Mesenteric fat pad (tissue), 1 donor: ENCODE measurements around the gene SRGAP1. TPM values are rescaled to one million over a fixed set of nuclear protein-coding genes. Genes with fewer than 3 reads are reported as not detected.

Experiments
- DNase-seq: peaks from one replicate; pipeline ENCODE4 v3.0.0-alpha.2; 2020; ENCODE audit warnings: low spot score
- total RNA-seq: library from RNA; stranded (reverse); fragmentation: NEBNext Ultra II Directional; extraction: Animal tissue kit (Norgen Biotek cat#: 25700); gene quantifications from one replicate; pipeline ENCODE4 v1.2.1, GENCODE V29; 2021
- donor health status: DM: yes; HTN: yes; CAD: no.

Gene SRGAP1
- total RNA-seq, 1 donor from 2014 or later, result 20.5 TPM

DNA sequence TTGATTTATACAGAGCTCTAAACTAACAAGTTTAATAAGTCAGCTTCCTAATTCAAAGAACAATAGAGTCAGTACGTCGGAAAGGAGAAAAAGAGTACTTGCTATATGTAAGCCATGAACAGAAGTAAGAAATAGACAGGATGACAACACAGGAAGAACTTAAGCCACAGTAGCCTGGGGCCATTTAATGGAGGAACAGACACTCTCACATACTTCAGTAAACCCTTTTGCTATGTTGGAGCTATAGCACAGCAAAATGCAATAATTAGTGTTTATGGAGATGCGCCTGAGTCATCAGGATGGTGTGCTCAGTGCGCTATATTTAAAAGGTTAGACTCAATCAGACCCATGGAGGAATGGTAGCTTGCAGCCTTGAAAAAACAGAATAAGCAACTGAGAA, 61.0 kb downstream of the SRGAP1 start:
- DNase-seq, result no peak

DNA sequence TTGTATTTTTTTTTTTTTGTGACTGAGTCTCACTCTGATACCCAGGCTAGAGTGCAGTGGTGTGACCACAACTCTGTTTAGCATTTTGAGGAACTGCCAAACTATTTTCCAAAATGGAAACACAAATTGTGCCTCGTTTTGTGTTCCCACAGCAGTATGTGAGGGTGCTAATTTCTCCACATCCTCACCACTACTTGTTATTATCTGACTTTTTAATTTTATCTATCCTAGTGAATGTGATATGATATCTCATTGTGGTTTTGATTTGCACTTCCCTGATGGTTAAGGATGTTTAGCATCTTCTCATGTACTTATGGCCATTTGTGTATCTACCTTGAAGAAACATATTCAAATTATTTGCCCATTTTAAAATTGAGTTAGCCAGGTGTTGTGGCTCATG, 62.4 kb downstream of the SRGAP1 start:
- DNase-seq, result no peak

GRCh38 chr12:63907561-63907960, 63.1 kb downstream of the SRGAP1 start:
- no peak for DNase-seq

- DNase-seq, result no peak
These were observed 65.2 kb downstream of the SRGAP1 start for GRCh38 chr12:63909746-63910145.

- no peak for DNase-seq
These were observed 66.8 kb downstream of the SRGAP1 start for GRCh38 chr12:63911341-63911740.

DNA sequence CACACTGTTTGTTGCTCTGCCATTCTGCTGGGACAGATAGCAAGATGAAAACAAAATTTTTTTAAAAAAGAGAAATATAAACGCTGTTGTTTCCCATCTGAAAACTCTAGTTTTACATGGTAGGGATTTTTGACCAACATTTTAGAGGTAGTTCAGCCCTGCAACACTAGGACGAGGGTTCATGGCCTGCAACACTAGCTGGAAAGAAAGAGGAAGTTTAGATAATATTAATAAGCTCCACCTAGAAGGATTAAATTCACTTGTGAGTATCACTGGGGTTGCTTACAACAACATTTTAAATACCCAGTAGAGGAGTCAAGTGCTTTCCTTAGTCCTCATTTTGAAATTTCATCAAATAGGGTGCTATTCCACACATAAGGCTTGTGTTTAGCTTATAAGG, 68.2 kb downstream of the SRGAP1 start:
- DNase-seq, result no peak

GRCh38 chr12:63913929-63914328, 69.4 kb downstream of the SRGAP1 start:
- no peak for DNase-seq

GRCh38 chr12:63915105-63915800, 70.8 kb downstream of the SRGAP1 start:
- DNase-seq, result no peak

DNA sequence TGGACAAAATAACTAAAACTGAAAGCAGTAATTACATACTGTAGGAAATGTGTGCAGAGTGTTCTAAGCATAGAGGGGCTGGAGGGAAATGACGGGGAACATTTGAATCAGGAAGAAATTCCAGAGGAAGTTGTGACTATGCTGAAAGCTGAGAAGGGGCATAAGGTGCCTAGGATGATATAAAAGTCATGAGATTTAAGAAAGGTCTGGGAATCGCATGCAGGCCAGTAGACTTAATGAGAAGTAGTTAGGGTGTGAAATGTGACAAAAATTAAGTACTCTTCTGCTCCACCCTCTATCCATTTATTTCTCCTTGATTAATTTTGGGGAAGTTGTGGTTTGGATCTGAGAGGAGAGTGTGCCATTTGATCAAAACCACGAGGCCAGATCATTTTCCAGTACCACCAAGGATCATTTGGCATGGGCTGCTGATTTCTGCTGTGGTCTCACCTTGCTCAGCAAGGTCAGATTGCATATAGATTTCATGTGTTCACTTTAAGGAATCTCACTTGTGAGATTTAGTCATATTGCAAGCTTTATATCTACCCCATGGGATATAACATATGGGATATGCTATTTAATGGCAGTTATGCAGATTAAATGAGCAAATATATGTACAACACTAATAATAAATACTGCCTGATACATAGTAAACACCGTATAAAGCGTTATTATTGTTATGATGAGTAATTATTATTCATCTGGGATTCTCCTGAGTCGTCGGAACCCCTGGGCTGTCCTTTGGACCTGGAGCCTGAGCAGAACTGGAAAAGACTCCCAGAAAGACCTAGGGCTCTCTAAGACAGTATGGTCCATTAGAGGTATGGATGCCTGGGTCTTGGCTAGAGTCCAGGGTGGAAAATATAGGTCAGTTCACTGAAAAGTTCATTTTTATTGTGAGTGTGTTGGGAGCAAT, 72.3 kb downstream of the SRGAP1 start:
- DNase-seq, result no peak

GRCh38 chr12:63917477-63917862, 73.0 kb downstream of the SRGAP1 start:
- no peak for DNase-seq

DNA sequence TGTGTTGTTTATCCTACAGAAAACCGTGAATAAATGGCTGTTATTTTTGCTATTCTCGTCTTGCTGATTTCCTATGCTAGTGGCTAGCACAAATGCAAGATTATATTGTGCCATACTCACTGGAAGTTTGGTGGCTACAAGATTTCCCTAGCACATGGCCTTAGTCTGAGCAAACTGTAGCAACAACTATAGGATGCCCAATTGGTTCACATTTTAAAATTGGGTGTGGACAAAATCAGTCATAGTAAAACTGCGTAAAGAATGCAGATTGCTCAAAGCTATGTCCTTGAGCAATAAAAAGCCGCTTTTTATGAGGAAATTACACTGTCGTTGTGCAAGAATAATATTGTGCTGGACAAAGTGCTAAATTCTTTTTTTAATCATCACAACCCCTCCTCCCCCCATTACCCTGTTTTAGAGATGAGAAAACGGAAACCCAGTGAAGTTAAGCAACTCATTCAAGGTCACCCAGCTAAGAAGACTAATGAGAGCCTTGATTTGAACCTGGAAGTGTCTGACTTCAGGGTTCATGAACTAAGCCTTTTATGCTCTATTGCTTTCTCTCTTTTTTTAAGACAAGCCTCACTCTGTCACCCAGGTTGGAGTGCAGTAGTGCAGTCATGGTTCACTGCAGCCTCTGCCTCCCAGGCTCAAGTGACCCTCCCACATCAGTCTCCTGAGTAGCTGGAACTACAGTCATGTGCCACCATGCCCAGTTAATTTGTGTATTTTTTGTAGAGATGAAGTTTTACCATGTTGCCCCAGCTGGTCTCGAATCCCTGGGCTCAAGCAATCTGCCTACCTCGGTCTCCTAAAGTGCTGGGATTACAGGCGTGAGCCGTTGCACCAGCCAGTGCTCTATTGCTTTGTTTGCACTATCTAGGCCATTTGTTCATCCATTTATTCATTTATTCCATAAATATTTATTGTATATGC, 73.6 kb downstream of the SRGAP1 start:
- no peak for DNase-seq

GRCh38 chr12:63918800-63919300, 74.3 kb downstream of the SRGAP1 start:
- no peak for DNase-seq

GRCh38 chr12:63919756-63920155, 75.3 kb downstream of the SRGAP1 start:
- DNase-seq, result no peak

- DNase-seq, result no peak
These were observed 76.7 kb downstream of the SRGAP1 start for GRCh38 chr12:63921157-63921556.

GRCh38 chr12:63922474-63922873, 78.0 kb downstream of the SRGAP1 start:
- DNase-seq, result no peak

- no peak for DNase-seq
These were observed 80.3 kb downstream of the SRGAP1 start for GRCh38 chr12:63924781-63925180.

GRCh38 chr12:63927511-63927910, 83.0 kb downstream of the SRGAP1 start:
- DNase-seq, result no peak

DNA sequence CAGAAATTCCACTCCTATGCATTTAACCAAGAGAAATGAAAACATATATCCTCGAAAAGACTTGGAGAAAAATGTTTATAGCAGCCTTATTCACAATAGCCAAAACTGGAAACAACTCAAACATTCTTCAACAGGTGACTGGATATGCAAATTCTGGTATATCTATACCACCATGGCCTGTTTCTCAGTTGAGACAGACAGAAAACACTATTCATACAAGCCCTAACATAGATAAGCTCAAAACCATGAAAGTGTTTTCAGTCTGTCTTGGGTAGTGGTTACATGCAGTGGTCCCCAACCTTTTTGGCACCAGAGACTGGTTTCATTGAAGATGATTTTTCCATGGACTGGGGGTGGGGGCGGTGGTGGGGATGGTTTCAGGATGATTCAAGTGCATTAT, 83.8 kb downstream of the SRGAP1 start:
- DNase-seq, result no peak

DNA sequence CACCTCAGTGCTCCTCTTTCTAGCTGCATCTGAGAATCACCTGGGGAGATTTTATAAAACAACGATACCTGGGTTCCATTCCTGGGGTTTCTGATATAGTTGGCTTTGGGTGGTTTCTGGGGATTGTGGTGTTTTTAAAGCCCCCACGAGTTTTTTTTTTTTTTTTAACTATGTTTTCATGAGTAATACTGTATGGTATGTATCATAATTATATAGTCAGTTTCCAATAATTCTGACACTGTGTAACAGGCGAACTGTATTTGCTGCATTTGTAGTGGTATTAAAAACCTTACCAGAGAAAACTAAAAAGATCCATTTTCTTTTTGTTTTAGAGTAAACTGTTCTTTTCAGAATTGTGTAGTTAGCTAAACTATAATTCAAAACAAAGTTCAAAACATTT, 84.9 kb downstream of the SRGAP1 start:
- no peak for DNase-seq

GRCh38 chr12:63930971-63931370, 86.5 kb downstream of the SRGAP1 start:
- no peak for DNase-seq

DNA sequence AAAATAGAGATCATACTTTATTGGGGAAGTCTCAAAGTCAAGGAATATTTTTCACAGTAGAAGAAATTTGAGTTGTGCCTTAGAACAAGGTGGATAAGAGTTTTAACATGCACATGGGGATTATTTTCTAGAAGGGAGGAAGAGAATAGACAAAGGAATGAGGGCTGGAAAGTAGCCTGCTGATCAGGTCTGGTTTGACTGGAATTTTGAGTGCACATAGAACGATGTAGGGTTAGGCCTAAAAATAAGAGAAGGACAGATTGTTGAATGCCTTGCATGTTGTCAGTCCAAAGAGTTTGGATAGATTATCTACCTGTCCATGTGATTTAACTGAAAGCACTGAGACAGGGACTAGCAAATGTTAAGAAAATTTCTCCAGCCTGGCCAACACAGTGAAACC, 87.2 kb downstream of the SRGAP1 start:
- no peak for DNase-seq
